Testis (tissue), 2 donors: ENCODE data around the gene FUZ.

ENCODE experiments used
- POLR2A ChIP-seq: fragments of 450-650 bp; IDR thresholded peaks from one replicate; pipeline ENCODE4 v1.6.1; 2017; ENCODE audit warnings: antibody characterized with exemption, mild to moderate bottlenecking, moderate library complexity
- TF ChIP-seq, protein P1 (sequence below), 3 experiments: fragments of 450-650 bp in 2 of 3; fragments of 200-600 bp in 1 of 3; sonication (generic) in 1 of 3; IDR thresholded peaks; one replicate each; pipeline ENCODE4 v1.5.1; 2016 to 2019; ENCODE audit warnings: antibody characterized with exemption in 3 of 3, mild to moderate bottlenecking in 2 of 3, moderate library complexity in 1 of 3

DNA sequence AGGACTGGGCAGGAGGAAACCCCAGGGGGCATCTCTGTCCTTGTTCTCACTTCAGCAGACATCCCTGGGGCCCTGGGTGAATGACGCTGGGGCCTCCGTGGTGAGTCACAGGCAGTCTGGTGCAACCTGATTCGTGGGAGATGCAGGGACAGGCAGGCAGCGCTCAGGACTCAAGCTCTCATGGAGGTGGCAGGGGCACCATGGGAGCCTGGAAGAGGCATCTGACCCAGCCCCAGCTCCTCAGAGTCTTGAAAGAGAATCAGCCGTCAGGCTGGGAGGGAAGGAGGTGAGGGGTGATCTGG, 23.9 kb upstream of the FUZ start:
- TF ChIP-seq, protein P1, sequence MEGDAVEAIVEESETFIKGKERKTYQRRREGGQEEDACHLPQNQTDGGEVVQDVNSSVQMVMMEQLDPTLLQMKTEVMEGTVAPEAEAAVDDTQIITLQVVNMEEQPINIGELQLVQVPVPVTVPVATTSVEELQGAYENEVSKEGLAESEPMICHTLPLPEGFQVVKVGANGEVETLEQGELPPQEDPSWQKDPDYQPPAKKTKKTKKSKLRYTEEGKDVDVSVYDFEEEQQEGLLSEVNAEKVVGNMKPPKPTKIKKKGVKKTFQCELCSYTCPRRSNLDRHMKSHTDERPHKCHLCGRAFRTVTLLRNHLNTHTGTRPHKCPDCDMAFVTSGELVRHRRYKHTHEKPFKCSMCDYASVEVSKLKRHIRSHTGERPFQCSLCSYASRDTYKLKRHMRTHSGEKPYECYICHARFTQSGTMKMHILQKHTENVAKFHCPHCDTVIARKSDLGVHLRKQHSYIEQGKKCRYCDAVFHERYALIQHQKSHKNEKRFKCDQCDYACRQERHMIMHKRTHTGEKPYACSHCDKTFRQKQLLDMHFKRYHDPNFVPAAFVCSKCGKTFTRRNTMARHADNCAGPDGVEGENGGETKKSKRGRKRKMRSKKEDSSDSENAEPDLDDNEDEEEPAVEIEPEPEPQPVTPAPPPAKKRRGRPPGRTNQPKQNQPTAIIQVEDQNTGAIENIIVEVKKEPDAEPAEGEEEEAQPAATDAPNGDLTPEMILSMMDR (IDR thresholded peaks at IDR 0.05), result no peak
- no peak for TF ChIP-seq POLR2A
